Measurements from ENCODE around the gene CARMIL1. TPM values are rescaled to one million over a fixed set of nuclear protein-coding genes. Genes with fewer than 3 reads are reported as not detected.
A peak's percentile ranks its signal among the peaks of the same experiment; 100 is the strongest.

CARMIL1 gene
- total RNA-seq, 1 donor from 2014 or later = 8.4 TPM

- H3K9me3 ChIP-seq (replicated peaks) = no peaks in the 10 kb centered on the region
- H3K36me3 ChIP-seq = no peaks in the 10 kb centered on the region
- H3K4me3 ChIP-seq = no peak overlapping the region
- DNase-seq = no peak
- H3K27ac ChIP-seq (replicated peaks) = no peak overlapping the region
- no peaks in the 10 kb centered on the region for H3K4me1 ChIP-seq
- TF ChIP-seq, protein P1, sequence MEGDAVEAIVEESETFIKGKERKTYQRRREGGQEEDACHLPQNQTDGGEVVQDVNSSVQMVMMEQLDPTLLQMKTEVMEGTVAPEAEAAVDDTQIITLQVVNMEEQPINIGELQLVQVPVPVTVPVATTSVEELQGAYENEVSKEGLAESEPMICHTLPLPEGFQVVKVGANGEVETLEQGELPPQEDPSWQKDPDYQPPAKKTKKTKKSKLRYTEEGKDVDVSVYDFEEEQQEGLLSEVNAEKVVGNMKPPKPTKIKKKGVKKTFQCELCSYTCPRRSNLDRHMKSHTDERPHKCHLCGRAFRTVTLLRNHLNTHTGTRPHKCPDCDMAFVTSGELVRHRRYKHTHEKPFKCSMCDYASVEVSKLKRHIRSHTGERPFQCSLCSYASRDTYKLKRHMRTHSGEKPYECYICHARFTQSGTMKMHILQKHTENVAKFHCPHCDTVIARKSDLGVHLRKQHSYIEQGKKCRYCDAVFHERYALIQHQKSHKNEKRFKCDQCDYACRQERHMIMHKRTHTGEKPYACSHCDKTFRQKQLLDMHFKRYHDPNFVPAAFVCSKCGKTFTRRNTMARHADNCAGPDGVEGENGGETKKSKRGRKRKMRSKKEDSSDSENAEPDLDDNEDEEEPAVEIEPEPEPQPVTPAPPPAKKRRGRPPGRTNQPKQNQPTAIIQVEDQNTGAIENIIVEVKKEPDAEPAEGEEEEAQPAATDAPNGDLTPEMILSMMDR (IDR thresholded peaks at IDR 0.05; ENCODE audit: borderline replicate concordance) = no peak
- intact Hi-C loops (cut with micrococcal nuclease) = no loop called here
- no peaks in the 10 kb centered on the region for H3K27me3 ChIP-seq (ENCODE audit: low read depth)
Observed at GRCh38 chr6:25468881-25469280, 189.7 kb downstream of the CARMIL1 start.

- Histone ChIP-seq H3K4me3 (no peak overlapping the region), H3K4me1 (no peaks in the 10 kb centered on the region), H3K36me3 (no peaks in the 10 kb centered on the region), H3K9me3 (replicated peaks) (no peaks in the 10 kb centered on the region), H3K27me3 (ENCODE audit: low read depth) (no peaks in the 10 kb centered on the region), H3K27ac (replicated peaks) (no peak overlapping the region)
- intact Hi-C loops (cut with micrococcal nuclease) = no loop called here
- TF ChIP-seq, protein P1 (IDR thresholded peaks at IDR 0.05; ENCODE audit: borderline replicate concordance) = peak; percentile 7
- DNase-seq = no peak
Observed at GRCh38 chr6:25469797-25470388, 190.7 kb downstream of the CARMIL1 start.

- Histone ChIP-seq H3K9me3 (replicated peaks) (no peaks in the 10 kb centered on the region), H3K27ac (replicated peaks) (no peak overlapping the region), H3K36me3 (no peaks in the 10 kb centered on the region), H3K27me3 (ENCODE audit: low read depth) (no peaks in the 10 kb centered on the region), H3K4me3 (no peak overlapping the region), H3K4me1 (no peaks in the 10 kb centered on the region)
- no peak for DNase-seq
- intact Hi-C loops (cut with micrococcal nuclease) = no loop called here
- TF ChIP-seq, protein P1 (IDR thresholded peaks at IDR 0.05; ENCODE audit: borderline replicate concordance) = peak; percentile 31
Observed at GRCh38 chr6:25472306-25472705, 193.1 kb downstream of the CARMIL1 start.

DNA sequence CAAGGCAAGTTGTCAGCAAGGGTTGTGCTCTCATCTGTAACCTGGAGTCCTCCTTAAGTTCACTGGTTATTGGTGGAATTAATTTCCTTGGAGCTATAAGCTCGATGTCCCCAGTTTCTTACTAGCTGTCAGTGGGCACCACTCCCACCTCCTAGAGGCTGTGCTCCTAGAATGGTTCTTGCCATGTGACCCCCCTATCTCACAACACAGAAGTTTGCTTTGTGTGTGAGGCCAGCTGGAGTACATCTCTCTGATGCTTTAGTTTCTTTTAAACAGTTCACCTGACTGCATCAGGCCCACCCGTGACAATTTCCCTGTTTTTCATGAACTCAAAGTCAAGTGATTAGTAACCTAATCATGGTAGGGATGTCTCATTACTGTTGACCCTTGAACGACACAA is 193.7 kb downstream of the CARMIL1 start:
- intact Hi-C loops (cut with micrococcal nuclease) = no loop called here
- Histone ChIP-seq H3K4me3 (no peak overlapping the region), H3K27ac (replicated peaks) (no peak overlapping the region), H3K27me3 (ENCODE audit: low read depth) (no peaks in the 10 kb centered on the region), H3K4me1 (no peaks in the 10 kb centered on the region), H3K36me3 (no peaks in the 10 kb centered on the region), H3K9me3 (replicated peaks) (no peaks in the 10 kb centered on the region)
- DNase-seq = no peak
- TF ChIP-seq, protein P1 (IDR thresholded peaks at IDR 0.05; ENCODE audit: borderline replicate concordance) = no peak

- no peak overlapping the region for H3K4me3 ChIP-seq
- no peak overlapping the region for H3K27ac ChIP-seq (replicated peaks)
- H3K4me1 ChIP-seq = no peaks in the 10 kb centered on the region
- intact Hi-C loops (cut with micrococcal nuclease) = no loop called here
- no peaks in the 10 kb centered on the region for H3K27me3 ChIP-seq (ENCODE audit: low read depth)
- H3K36me3 ChIP-seq = no peaks in the 10 kb centered on the region
- no peaks in the 10 kb centered on the region for H3K9me3 ChIP-seq (replicated peaks)
- DNase-seq = no peak
- TF ChIP-seq, protein P1 (IDR thresholded peaks at IDR 0.05; ENCODE audit: borderline replicate concordance) = no peak
Observed at GRCh38 chr6:25473447-25473846, 194.3 kb downstream of the CARMIL1 start.

Measured in left ventricle myocardium inferior (tissue), 1 donor.